Progenitor cell of endocrine pancreas (in vitro differentiated cells): ENCODE results near the gene AGPAT4. TPM values are rescaled to one million over a fixed set of nuclear protein-coding genes. Genes with fewer than 3 reads are reported as not detected.

Experiments used
- DNase-seq: peaks from one replicate; pipeline ENCODE4 v3.0.0; 2021; ENCODE audit warnings: low spot score; ENCODE audit not compliant: unreplicated experiment
- H3K27ac Mint-ChIP-seq: 2 replicates; pipeline ENCODE4 v1.8.0; 2021; ENCODE audit warnings: mild to moderate bottlenecking, moderate library complexity, mixed read lengths
- H3K27me3 Mint-ChIP-seq: 2 replicates; pipeline ENCODE4 v1.8.0; 2021; ENCODE audit warnings: mixed read lengths
- H3K36me3 Mint-ChIP-seq: 2 replicates; pipeline ENCODE4 v1.8.0; 2022; ENCODE audit warnings: mixed read lengths; ENCODE audit not compliant: insufficient read depth
- H3K4me1 Mint-ChIP-seq: 2 replicates; pipeline ENCODE4 v1.8.0; 2021; ENCODE audit warnings: low read depth, mixed read lengths
- H3K4me3 Mint-ChIP-seq: 2 replicates; pipeline ENCODE4 v1.8.0; 2021; ENCODE audit warnings: low read depth, mild to moderate bottlenecking, moderate library complexity, mixed read lengths
- H3K9me3 Mint-ChIP-seq: 2 replicates; pipeline ENCODE4 v1.8.0; 2021; ENCODE audit warnings: low read depth, mixed read lengths
- total RNA-seq: library from RNA; stranded (reverse); gene quantifications from 2 replicates; pipeline ENCODE4 v1.2.1, GENCODE V29; 2021
- TF ChIP-seq, protein P1 (sequence below): fragments of 200-600 bp; sonication (generic); IDR thresholded peaks from one replicate; pipeline ENCODE4 v1.5.0; 2021; ENCODE audit warnings: antibody characterized with exemption, mild to moderate bottlenecking; ENCODE audit not compliant: unreplicated experiment

AGPAT4 gene
- total RNA-seq, 1 donor from 2014 or later, result 43.7 TPM

DNA sequence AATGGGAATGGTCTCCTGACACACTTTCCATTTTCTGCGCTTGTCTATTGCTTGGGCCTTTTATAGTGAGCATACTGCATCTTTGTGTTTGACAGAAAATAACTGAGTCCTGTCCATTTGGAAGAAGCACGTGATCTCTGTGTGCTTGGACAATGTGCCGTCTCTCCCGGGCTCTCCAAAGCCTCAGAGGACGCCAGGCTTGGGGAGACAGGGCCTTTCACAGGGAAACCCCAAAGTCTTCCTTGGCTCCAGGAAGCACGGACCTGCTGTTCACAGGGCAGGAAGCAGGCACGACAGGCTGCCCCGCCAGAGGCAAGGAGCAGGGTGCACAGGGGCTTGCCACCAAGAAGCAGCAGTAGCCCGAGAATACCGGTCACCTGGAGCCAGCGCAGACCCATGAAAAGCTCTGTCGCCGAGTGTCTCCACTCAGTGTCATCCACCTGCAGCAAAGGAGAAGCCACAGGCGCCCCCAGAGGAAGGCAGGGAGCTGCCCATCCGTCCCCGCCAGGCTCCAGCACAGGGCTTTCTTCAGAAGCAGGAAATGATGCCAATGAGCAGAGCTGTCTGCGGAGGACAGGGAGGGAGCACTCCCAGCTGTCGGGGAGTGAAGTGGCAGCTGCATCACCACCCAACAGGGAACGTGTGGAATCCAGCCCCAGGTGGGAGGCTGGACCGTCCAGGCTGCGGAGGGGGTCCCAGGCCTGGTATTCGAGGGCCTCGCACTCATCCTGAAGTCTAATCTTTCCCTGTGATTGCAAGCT, 135.1 kb downstream of the AGPAT4 start:
- no peaks in the 10 kb centered on the region for H3K9me3 Mint-ChIP-seq
- H3K4me3 Mint-ChIP-seq, result no peak overlapping the region
- H3K36me3 Mint-ChIP-seq, result peaks cover 32% of the 10 kb centered on the region
- H3K27me3 Mint-ChIP-seq, result no peaks in the 10 kb centered on the region
- DNase-seq, result no peak
- H3K27ac Mint-ChIP-seq, result no peak overlapping the region
- H3K4me1 Mint-ChIP-seq, result no peaks in the 10 kb centered on the region
- TF ChIP-seq, protein P1, sequence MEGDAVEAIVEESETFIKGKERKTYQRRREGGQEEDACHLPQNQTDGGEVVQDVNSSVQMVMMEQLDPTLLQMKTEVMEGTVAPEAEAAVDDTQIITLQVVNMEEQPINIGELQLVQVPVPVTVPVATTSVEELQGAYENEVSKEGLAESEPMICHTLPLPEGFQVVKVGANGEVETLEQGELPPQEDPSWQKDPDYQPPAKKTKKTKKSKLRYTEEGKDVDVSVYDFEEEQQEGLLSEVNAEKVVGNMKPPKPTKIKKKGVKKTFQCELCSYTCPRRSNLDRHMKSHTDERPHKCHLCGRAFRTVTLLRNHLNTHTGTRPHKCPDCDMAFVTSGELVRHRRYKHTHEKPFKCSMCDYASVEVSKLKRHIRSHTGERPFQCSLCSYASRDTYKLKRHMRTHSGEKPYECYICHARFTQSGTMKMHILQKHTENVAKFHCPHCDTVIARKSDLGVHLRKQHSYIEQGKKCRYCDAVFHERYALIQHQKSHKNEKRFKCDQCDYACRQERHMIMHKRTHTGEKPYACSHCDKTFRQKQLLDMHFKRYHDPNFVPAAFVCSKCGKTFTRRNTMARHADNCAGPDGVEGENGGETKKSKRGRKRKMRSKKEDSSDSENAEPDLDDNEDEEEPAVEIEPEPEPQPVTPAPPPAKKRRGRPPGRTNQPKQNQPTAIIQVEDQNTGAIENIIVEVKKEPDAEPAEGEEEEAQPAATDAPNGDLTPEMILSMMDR, result no peak

DNA sequence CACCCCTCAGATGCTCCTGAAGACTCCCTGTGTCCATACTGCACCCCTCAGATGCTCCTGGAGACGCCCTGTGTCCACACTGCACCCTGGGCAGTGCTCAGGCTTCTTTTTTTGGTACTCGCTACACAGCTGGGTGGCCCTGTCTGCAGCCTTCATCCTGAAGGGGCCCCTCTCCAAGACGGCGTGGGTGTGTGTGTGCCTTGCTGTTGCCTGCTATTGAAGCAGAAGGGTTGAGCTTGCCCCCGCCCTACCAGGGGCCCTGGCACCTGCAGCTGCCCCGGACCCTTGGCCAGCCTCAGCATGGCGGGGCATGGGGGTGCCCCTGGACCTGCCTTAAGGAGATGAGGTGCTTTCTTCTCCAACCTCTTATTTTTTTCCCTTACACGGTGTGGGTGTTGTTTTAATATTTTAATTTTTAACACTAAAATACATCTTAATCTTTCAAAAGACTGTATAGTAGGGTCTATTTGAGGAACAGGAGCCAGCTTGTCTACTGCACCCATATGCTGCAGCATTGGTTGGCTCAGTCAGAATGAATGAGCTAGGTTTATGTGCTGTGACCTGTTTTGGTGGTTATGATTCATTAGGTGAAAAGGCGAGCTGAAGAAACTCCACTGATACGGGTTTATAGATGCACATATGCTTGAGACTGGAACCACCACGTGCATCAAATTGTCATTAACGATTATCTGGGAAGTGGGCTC, 135.9 kb downstream of the AGPAT4 start:
- Mint-ChIP-seq H3K27me3 (no peaks in the 10 kb centered on the region), H3K4me1 (no peaks in the 10 kb centered on the region), H3K27ac (no peak overlapping the region), H3K9me3 (no peaks in the 10 kb centered on the region), H3K36me3 (peaks cover 34% of the 10 kb centered on the region), H3K4me3 (no peak overlapping the region)
- TF ChIP-seq, protein P1, result no peak
- DNase-seq, result no peak

DNA sequence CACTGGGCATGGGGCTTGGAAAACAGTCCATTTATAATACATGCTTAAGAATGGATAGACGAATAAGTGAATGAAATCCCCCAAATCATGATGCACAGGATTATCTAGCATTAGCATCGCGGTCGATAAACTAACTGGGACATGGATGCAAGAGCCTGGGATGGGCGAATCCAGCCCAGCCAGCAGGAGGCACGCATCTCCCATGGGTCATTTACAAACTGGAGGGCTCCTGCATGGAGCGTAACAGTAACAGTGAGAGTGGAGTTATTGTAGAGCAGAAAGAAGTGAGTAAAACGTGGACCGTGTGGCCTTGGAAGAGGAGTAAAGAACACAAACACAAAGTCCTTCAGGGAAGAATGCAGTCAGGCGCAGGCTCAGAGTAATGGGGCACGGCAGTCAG, 136.5 kb downstream of the AGPAT4 start:
- Mint-ChIP-seq H3K9me3 (no peaks in the 10 kb centered on the region), H3K27ac (peak overlapping the region; percentile 3), H3K4me1 (no peaks in the 10 kb centered on the region), H3K36me3 (peaks cover 35% of the 10 kb centered on the region), H3K4me3 (no peak overlapping the region), H3K27me3 (no peaks in the 10 kb centered on the region)
- no peak for DNase-seq
- TF ChIP-seq, protein P1, result no peak

DNA sequence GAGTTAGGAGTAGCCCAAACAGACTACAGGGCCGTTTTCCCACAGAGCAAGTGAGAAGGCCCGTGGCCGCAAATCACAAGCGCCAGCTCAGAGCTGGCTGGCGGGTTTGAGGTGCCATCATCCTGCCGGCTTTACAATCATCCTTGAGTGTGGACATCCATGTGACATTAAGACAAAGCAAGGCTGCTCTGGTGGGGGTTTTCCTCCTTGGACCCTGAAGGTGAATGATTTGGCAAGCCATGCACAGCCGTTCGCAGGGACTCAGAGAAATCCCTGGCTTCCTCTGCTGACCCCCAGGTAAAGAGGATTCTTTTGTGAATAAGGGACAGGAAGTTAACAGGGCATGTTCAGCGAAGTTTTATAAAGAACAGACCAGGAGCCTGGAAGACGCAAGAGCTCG, 137.2 kb downstream of the AGPAT4 start:
- no peaks in the 10 kb centered on the region for H3K27me3 Mint-ChIP-seq
- no peaks in the 10 kb centered on the region for H3K9me3 Mint-ChIP-seq
- no peaks in the 10 kb centered on the region for H3K4me1 Mint-ChIP-seq
- DNase-seq, result no peak
- H3K36me3 Mint-ChIP-seq, result peaks cover 32% of the 10 kb centered on the region
- TF ChIP-seq, protein P1, result no peak
- no peak overlapping the region for H3K27ac Mint-ChIP-seq
- no peak overlapping the region for H3K4me3 Mint-ChIP-seq

DNA sequence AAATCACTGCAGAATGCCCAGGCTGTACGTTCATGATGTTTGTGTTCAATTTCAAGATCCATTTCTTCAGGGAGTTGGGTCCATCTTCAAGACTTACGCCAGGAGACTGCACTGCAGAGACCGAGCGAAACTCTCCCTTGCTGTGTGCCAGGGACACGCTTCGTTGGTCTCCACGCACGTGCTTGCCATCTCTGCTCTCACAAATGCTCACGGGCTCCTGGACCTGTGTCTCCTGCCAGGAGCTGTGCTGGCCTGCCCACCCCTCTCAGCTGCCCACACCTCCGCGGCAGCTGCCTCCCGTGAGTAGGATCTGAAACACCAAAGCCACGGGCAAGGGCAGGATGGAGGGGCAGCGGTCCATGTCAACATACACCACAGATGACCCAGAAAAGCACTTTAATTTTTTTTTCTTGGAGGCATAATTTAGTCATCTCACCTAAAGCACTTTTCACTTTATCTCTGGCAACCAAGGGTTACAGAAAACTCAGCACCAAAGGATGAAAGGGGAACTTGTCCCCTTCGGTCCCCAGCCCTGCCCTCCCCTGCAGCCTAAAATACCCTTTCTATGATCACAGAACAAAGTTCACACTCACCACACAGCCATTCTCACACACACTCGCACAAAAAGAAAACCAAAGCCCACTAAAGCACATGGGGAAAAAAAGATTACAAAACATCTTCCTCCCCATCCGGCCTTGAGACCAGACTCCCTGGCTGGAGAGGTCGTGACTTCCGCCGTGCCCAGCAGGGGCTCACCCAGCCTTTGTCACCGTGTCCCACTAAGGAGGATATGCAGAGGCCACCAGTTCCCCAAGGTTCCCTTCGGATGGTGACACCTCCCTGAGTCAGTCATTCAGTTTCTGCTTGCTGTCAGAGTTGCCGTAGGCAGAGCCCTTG, 137.9 kb downstream of the AGPAT4 start:
- no peak overlapping the region for H3K4me3 Mint-ChIP-seq

More for the DNA sequence above, 137.9 kb downstream of the AGPAT4 start:
- TF ChIP-seq, protein P1, result no peak
- no peak for DNase-seq
- H3K4me1 Mint-ChIP-seq, result no peaks in the 10 kb centered on the region
- no peaks in the 10 kb centered on the region for H3K27me3 Mint-ChIP-seq
- no peaks in the 10 kb centered on the region for H3K9me3 Mint-ChIP-seq
- peaks cover 32% of the 10 kb centered on the region for H3K36me3 Mint-ChIP-seq
- no peak overlapping the region for H3K27ac Mint-ChIP-seq
